ENCODE data around the gene MYH14. TPM values are rescaled to one million over a fixed set of nuclear protein-coding genes. Genes with fewer than 3 reads are reported as not detected.

MYH14 gene
- total RNA-seq, 2 experiments from 2014 or later: not detected

GRCh38 chr19:50324331-50324730, 120.9 kb downstream of the MYH14 start:
- Histone ChIP-seq H2AFZ (ENCODE audit: low read length) (no peak overlapping the region), H3K4me1 (ENCODE audit: insufficient read depth, low read length, poor library complexity, severe bottlenecking) (peaks cover 28% of the 10 kb centered on the region), H3K27ac (ENCODE audit: low read depth, low read length, poor library complexity, severe bottlenecking) (no peak overlapping the region), H3K4me2 (ENCODE audit: low read length) (no peak overlapping the region), H3K9me2 (ENCODE audit: insufficient read depth, low read length) (no peaks in the 10 kb centered on the region), H3K79me2 (ENCODE audit: insufficient read depth, low read depth, low read length) (peaks cover 23% of the 10 kb centered on the region), H4K20me1 (ENCODE audit: insufficient read depth, low read length) (peaks cover 14% of the 10 kb centered on the region), H3K9me3 (ENCODE audit: low read length) (no peaks in the 10 kb centered on the region), H3K36me3 (ENCODE audit: insufficient read depth, low read length) (peaks cover 26% of the 10 kb centered on the region; the same call in 1 of the 2 replicates), H3K4me3 (ENCODE audit: low read depth, low read length, poor library complexity, severe bottlenecking) (no peak overlapping the region)
- no TSS peak for BruUV-seq (replicated peaks)
- TF ChIP-seq, protein P1, sequence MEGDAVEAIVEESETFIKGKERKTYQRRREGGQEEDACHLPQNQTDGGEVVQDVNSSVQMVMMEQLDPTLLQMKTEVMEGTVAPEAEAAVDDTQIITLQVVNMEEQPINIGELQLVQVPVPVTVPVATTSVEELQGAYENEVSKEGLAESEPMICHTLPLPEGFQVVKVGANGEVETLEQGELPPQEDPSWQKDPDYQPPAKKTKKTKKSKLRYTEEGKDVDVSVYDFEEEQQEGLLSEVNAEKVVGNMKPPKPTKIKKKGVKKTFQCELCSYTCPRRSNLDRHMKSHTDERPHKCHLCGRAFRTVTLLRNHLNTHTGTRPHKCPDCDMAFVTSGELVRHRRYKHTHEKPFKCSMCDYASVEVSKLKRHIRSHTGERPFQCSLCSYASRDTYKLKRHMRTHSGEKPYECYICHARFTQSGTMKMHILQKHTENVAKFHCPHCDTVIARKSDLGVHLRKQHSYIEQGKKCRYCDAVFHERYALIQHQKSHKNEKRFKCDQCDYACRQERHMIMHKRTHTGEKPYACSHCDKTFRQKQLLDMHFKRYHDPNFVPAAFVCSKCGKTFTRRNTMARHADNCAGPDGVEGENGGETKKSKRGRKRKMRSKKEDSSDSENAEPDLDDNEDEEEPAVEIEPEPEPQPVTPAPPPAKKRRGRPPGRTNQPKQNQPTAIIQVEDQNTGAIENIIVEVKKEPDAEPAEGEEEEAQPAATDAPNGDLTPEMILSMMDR (conservative IDR thresholded peaks at IDR 0.05; ENCODE audit: low read length): no peak
- TF ChIP-seq EZH2phosphoT487 (IDR thresholded peaks at IDR 0.05; ENCODE audit: borderline replicate concordance, low read depth, low read length): no peak
- POLR2A ChIA-PET: no interaction called here
- intact Hi-C loops (cut with micrococcal nuclease; ENCODE audit: unreplicated experiment): loop anchor here (10.0 kb wide), 1 partner anchor 1280 kb away; no protein-coding TSS in a partner anchor
- DNase-seq (ENCODE audit: low spot score): no peak
- CTCF ChIA-PET (ENCODE audit: unreplicated experiment): no interaction called here

DNA sequence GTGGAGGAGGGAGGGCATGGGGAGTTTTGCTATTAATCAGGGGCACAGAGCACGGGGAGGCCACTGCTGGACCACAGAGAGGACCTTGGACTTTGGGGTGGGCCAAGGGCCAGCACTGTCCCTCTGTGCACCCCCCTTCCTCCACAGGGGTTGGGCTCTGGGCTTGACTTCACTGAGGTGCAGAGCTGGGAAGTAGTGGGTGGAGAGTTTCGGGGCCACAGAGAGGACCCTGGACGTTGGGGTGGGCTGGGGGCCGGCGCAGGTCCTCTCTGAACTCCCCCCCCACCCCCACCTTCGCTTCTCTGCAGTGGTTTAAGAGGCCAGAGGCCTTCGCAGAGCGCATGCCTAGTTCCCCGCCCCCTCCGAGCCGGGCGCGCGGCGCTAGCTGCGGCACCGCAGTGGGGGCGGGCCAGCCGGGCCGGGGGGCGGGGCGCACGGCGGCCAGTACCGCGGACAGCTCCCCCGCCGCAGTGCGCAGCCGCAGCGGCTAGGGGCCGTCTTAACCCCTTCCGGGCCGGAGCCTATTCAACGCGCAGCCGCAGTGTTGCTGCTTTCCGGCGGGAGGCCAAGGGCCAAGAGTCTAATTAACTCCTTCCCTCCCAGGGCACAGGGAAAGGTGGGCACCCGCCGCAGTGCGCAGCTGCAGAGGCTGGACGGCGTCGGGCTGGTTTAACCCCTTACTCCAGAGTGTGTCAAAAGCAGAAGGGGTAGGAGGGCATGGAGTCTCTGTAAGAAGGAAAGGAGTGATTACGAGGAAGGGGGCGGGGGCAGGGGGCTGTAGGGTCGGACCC, 122.1 kb downstream of the MYH14 start:
- no peaks in the 10 kb centered on the region for H3K9me2 ChIP-seq (ENCODE audit: insufficient read depth, low read length)
- peak overlapping the region; percentile 81 for H3K4me2 ChIP-seq (ENCODE audit: low read length)
- H3K36me3 ChIP-seq (ENCODE audit: insufficient read depth, low read length): peaks cover 22% of the 10 kb centered on the region; the same call in 1 of the 2 replicates
- no TSS peak for BruUV-seq (replicated peaks)
- peaks cover 14% of the 10 kb centered on the region for H4K20me1 ChIP-seq (ENCODE audit: insufficient read depth, low read length)
- TF ChIP-seq, protein P1 (conservative IDR thresholded peaks at IDR 0.05; ENCODE audit: low read length): no peak
- no peak for TF ChIP-seq EZH2phosphoT487 (IDR thresholded peaks at IDR 0.05; ENCODE audit: borderline replicate concordance, low read depth, low read length)
- H3K79me2 ChIP-seq (ENCODE audit: insufficient read depth, low read depth, low read length): peaks cover 26% of the 10 kb centered on the region
- peaks cover 28% of the 10 kb centered on the region for H3K4me1 ChIP-seq (ENCODE audit: insufficient read depth, low read length, poor library complexity, severe bottlenecking)
- ChIA-PET POLR2A (no interaction called here), CTCF (ENCODE audit: unreplicated experiment) (no interaction called here)
- H3K9me3 ChIP-seq (ENCODE audit: low read length): no peaks in the 10 kb centered on the region
- H3K4me3 ChIP-seq (ENCODE audit: low read depth, low read length, poor library complexity, severe bottlenecking): peak overlapping the region; percentile 74
- no peak overlapping the region for H3K27ac ChIP-seq (ENCODE audit: low read depth, low read length, poor library complexity, severe bottlenecking)
- peak; percentile 89 for DNase-seq (ENCODE audit: low spot score)
- H2AFZ ChIP-seq (ENCODE audit: low read length): no peak overlapping the region
- intact Hi-C loops (cut with micrococcal nuclease; ENCODE audit: unreplicated experiment): loop anchor here (10.0 kb wide), 1 partner anchor 1279 kb away; no protein-coding TSS in a partner anchor

DNA sequence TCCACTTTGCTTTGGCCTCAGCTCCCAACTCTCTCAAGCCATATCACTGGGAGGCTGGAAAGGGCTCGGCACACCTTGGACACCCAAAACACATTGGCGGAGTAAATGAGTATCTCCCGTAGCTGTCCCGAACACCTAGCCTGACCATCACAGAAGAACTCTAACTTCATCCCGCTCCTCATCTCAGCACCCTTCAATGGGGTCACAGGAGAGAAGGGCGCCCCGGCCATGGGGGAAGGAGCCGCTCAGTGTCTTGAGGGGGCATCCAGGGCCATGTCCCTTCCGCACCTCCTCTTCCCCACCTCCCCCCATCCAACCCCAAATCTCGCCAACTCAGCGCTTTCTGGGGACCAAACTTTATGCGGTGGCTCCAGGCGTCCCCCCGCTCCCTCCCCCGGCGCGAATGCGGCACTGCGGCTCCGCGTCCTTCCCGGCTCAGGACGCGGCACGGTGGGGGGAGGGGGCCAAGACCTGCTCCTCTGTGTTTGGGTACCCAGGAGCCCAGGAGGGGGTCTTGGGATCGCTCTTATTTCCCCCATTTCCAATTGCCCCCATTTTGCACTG, 122.8 kb downstream of the MYH14 start:
- BruUV-seq (replicated peaks): TSS peak; percentile 47
- no peak overlapping the region for H3K27ac ChIP-seq (ENCODE audit: low read depth, low read length, poor library complexity, severe bottlenecking)
- peaks cover 28% of the 10 kb centered on the region for H3K4me1 ChIP-seq (ENCODE audit: insufficient read depth, low read length, poor library complexity, severe bottlenecking)
- H2AFZ ChIP-seq (ENCODE audit: low read length): no peak overlapping the region
- H4K20me1 ChIP-seq (ENCODE audit: insufficient read depth, low read length): peaks cover 14% of the 10 kb centered on the region
- intact Hi-C loops (cut with micrococcal nuclease; ENCODE audit: unreplicated experiment): loop anchor here (10.0 kb wide), 1 partner anchor 1279 kb away; no protein-coding TSS in a partner anchor
- H3K9me3 ChIP-seq (ENCODE audit: low read length): no peaks in the 10 kb centered on the region
- peaks cover 26% of the 10 kb centered on the region for H3K79me2 ChIP-seq (ENCODE audit: insufficient read depth, low read depth, low read length)
- H3K9me2 ChIP-seq (ENCODE audit: insufficient read depth, low read length): no peaks in the 10 kb centered on the region
- POLR2A ChIA-PET: no interaction called here
- H3K36me3 ChIP-seq (ENCODE audit: insufficient read depth, low read length): peaks cover 17% of the 10 kb centered on the region; the same call in 1 of the 2 replicates
- H3K4me3 ChIP-seq (ENCODE audit: low read depth, low read length, poor library complexity, severe bottlenecking): peak overlapping the region; percentile 74
- TF ChIP-seq EZH2phosphoT487 (IDR thresholded peaks at IDR 0.05; ENCODE audit: borderline replicate concordance, low read depth, low read length): no peak
- TF ChIP-seq, protein P1 (conservative IDR thresholded peaks at IDR 0.05; ENCODE audit: low read length): no peak
- CTCF ChIA-PET (ENCODE audit: unreplicated experiment): no interaction called here
- no peak for DNase-seq (ENCODE audit: low spot score)
- H3K4me2 ChIP-seq (ENCODE audit: low read length): peak overlapping the region; percentile 81
